Fibroblast of mammary gland (primary cell): Measurements from ENCODE around the gene PTPRN2.

ENCODE experiments used
- DNase-seq: peaks from one replicate; pipeline ENCODE4 v3.0.0-alpha.2; 2010; ENCODE audit warnings: low read depth
- H3K4me3 ChIP-seq: 2 replicates; pipeline ENCODE4 v1.5.1; 2011; ENCODE audit warnings: low read depth, mild to moderate bottlenecking, low read length, moderate library complexity; ENCODE audit not compliant: control insufficient read depth
- CTCF ChIP-seq: conservative IDR thresholded peaks from 2 replicates; pipeline ENCODE4 v1.5.1; 2011; ENCODE audit warnings: low read depth, low read length, inconsistent platforms; ENCODE audit not compliant: control insufficient read depth, insufficient read depth

The PTPRN2 gene

GRCh38 chr7:158611541-158611940 is 23.9 kb upstream of the PTPRN2 start:
- no peak for TF ChIP-seq CTCF
- H3K4me3 ChIP-seq: no peak overlapping the region
- DNase-seq: no peak

- DNase-seq: no peak
- no peak for TF ChIP-seq CTCF
- H3K4me3 ChIP-seq: no peak overlapping the region
Measured at GRCh38 chr7:158609313-158609974, 21.8 kb upstream of the PTPRN2 start.

GRCh38 chr7:158607563-158607962 is 19.9 kb upstream of the PTPRN2 start:
- no peak overlapping the region for H3K4me3 ChIP-seq

GRCh38 chr7:158606671-158607424 is 19.2 kb upstream of the PTPRN2 start:
- no peak for TF ChIP-seq CTCF
- no peak overlapping the region for H3K4me3 ChIP-seq
- DNase-seq: no peak

More at GRCh38 chr7:158607563-158607962, 19.9 kb upstream of the PTPRN2 start:
- DNase-seq: no peak
- no peak for TF ChIP-seq CTCF

GRCh38 chr7:158606129-158606528 is 18.5 kb upstream of the PTPRN2 start:
- DNase-seq: no peak
- no peak overlapping the region for H3K4me3 ChIP-seq
- no peak for TF ChIP-seq CTCF

- H3K4me3 ChIP-seq: no peak overlapping the region
- TF ChIP-seq CTCF: no peak
- DNase-seq: no peak
Measured at GRCh38 chr7:158603773-158604755, 16.4 kb upstream of the PTPRN2 start.
